ENCODE measurements around the gene KLHDC1. TPM values are rescaled to one million over a fixed set of nuclear protein-coding genes. Genes with fewer than 3 reads are reported as not detected.
"Not testable (repeated sequence)": the region's sequence is repeated elsewhere in the genome, so short reads cannot be mapped to it uniquely, and the experiment has no call there.

KLHDC1 gene, protein sequence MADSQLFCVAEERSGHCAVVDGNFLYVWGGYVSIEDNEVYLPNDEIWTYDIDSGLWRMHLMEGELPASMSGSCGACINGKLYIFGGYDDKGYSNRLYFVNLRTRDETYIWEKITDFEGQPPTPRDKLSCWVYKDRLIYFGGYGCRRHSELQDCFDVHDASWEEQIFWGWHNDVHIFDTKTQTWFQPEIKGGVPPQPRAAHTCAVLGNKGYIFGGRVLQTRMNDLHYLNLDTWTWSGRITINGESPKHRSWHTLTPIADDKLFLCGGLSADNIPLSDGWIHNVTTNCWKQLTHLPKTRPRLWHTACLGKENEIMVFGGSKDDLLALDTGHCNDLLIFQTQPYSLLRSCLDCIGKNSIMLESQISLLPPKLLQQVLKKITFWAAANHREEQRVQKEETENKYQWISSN
- 1 to 10 TPM; 3.2 to 7.7 (median 4.7) TPM for polyA plus RNA-seq (ENCODE audit: insufficient read length in 10 of 10)
- long read RNA-seq, donor 1, partial matches to known transcripts = 0 of 2 reads
- long read RNA-seq, donor 1, other reads (novel, unspliced or antisense) = 0 of 2 reads
- long read RNA-seq, donor 2, partial matches to known transcripts = 0 of 1 reads
- long read RNA-seq, donor 2, other reads (novel, unspliced or antisense) = 0 of 1 reads
- long read RNA-seq, donor 3 = 0 reads
- long read RNA-seq, donor 4 = 0 reads
- long read RNA-seq, donor 5 = 0 reads
- long read RNA-seq, donor 6 = 0 reads
- long read RNA-seq, donor 7, partial matches to known transcripts = 0 of 1 reads
- long read RNA-seq, donor 7, other reads (novel, unspliced or antisense) = 0 of 1 reads
- long read RNA-seq, donor 8 = 0 reads
- long read RNA-seq, donor 9 = 0 reads

- DNase-seq = peak; percentile 77 to 97 (median 92)
These were observed at the start of gene KLHDC1 for GRCh38 chr14:49692811-49693734. KLHDC1 (plus strand) TSS chr14:49693120; CDS start chr14:49693195, 75 bp downstream.

DNA sequence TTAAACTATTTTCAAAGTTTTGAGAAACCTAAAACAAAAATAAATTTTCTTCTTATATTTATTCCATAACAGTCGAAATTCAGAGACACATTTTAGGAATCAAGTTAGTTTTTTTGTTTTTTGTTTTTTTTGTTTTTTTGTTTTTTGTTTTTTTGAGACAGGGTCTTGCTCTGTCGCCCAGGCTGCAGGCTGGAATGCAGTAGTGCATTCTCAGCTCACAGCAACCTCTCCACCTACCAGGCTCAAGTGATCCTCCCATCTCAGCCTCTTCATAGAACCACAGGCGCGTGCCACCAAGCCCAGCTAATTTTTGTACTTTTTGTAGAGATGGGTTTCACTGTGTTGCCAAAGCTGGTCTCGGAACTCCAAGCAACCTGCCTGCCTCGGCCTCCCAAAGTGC lies 39.4 kb upstream of the KLHDC1 start:
- DNase-seq = no peak

DNA sequence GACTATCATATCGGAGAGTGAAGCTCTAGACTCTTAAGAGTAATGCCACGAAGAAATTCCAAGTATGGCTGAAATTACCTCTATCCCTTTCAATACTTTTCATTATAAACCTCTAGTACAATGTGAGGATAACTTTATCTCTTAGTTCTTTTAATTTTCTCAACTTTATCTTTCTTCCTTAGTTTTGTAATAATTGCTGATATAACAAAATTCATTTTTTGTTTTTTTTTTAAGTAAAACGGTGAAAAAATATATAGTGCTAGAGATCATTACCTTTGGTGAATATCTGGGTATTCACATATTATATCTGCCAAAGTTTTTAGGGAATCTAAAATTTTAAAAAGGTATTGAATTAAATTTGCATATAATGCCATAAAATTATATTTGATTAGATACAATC lies 38.4 kb upstream of the KLHDC1 start:
- DNase-seq = no peak

- DNase-seq = not testable (repeated sequence)
These were observed 35.4 kb upstream of the KLHDC1 start for GRCh38 chr14:49657500-49657899.

DNA sequence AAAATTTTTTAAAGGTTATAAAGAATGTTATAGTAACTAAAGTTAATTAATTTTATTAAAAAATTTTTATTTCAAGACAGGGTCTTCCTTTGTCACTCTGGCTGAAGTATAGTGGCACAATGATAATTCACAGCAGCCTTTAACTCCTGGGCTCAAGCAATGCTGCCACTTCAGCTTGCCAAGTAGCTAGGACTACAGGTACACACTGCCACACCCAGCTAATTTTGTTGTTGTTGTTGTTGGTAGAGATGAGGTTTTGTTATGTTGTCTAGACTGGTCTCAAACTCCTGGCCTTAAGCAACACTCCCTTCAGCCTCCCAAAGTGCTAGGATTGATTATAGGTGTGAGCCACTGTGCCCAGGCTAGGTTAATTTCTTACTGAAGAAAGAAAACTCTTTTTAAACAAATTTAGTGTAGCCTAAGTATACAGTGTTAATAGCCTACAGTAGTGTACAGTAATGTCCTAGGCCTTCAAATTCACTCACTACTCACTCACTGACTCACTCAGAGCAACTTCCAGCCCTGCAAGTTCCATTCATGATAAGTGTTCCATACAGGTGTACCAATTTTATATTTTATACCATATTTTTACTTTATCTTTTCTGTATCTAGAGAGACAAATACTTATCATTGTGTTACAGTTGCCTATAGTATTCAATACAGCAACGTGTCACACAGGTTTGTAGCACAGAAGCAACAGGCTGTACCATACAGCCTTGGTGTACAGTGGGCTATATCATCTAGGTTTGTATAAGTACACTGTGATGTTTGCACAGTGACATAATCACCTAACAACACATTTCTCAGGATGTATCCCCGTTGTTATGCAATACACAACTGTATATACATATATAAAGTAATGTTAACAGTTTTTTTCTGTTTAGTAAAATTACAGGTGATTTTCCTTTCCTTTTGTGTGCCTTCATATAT lies 33.1 kb upstream of the KLHDC1 start:
- no peak for DNase-seq

DNA sequence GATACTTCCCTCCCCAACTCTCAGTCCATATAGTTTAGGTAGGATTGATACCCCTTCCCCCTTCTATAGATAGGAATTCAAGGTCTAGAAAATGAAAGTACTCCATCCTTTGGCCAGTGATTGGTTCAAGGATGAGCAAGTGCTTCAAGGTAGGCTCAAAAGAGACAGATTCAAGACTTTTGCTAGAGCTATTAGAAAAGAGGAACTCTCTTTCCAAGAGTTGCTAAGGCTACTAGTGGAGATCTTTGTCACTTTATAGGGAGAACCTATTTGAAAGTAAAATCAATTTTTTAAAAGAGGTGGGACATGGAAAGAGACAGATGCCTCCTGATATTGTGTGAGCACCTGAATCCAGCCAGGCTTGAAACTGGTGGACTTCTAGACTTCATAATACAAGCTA lies 22.4 kb upstream of the KLHDC1 start:
- no peak for DNase-seq

- DNase-seq = no peak
These were observed 19.3 kb upstream of the KLHDC1 start for GRCh38 chr14:49673586-49673985.

- no peak for DNase-seq
These were observed 15.3 kb upstream of the KLHDC1 start for GRCh38 chr14:49677643-49678042.

DNA sequence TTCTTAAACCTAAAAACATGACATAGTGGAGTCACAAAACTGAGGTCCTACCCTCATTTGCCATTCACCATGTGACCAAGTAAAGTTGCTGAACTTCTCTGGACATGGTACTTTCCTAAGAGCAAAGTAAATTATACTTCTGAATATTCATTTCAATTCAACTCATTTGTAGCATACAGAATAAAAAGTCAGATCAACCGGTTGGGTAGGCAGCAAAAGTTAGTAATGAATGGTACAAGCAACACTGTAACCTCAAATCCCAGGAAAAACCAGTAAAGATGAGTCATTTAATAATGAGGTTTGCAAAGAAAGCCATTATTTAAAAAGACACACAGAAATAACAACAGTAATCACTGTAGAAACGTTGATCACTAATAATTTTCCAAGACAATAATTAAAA lies 13.6 kb upstream of the KLHDC1 start:
- DNase-seq = no peak

DNA sequence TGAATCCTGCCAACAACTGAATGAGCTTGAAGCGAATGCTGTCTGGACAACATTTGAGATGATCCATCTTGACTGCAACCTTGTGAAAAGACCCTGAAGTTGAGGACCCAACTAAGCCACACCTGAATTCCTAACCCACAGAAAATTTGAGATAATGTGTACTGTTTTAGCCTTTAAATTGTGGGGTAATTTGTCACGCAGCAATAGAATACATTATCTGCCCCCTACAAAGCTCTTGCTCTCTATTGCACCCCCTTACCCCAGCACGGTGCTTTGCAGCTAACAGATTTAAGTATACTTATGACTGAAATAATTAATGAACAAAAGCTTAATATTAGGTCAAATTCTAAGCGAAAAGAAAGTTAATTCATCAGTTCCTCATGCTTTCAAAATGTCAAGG lies 6.5 kb upstream of the KLHDC1 start:
- DNase-seq = no peak

- DNase-seq = peak; percentile 75 to 96 (median 87)
These were observed 4.8 kb upstream of the KLHDC1 start, which contains the start of gene POLE2 for GRCh38 chr14:49687942-49688700. POLE2 (minus strand) TSS chr14:49688214; CDS start chr14:49688203, 11 bp downstream.

GRCh38 chr14:49688701-49689030 lies 4.3 kb upstream of the KLHDC1 start:
- no peak for DNase-seq

DNA sequence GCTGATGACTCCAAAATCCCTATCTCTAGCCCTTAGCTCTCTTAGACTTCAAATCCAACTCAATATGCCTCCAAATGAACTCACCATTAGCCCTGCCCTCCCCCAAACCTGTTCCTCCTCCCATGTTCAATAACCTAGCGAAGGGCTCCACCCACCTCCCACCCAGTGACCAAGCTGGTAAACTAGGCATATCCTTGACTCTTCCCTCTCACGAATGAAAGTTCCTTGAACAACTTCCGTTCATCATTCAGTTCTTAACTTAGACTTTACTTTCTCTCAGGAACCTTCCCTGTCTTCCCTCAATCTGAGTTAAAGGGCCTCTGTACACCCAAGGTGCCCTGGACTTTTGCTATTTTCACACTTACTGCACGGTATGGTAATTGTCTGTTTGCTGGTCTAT lies 1.9 kb upstream of the KLHDC1 start:
- no peak for DNase-seq

DNA sequence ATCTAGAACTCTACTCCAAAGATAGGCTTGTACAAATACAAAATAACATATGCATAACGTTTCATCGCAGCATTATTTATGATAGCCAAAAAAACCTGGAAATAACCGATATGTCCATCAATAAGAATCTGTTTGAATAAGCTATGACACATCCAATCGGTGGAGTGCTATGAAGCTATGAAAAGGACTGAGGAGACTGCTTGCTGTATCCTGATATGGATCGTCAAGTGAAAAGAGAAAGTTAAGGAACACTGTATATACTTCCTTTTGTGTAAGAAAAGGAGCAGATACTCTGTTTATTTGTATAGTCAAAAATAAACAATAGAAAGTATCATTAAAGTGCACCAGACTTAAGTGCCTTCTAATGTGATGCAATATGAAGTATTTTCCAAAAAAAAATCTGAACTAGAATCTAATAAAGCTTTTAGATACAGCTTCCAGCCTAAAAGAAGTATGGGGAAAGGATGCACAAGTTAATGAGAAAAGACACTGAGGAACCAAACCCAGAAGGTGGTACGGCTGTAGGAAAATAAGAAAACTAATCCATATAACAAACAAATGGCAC lies 645 bp upstream of the KLHDC1 start:
- DNase-seq = no peak

DNA sequence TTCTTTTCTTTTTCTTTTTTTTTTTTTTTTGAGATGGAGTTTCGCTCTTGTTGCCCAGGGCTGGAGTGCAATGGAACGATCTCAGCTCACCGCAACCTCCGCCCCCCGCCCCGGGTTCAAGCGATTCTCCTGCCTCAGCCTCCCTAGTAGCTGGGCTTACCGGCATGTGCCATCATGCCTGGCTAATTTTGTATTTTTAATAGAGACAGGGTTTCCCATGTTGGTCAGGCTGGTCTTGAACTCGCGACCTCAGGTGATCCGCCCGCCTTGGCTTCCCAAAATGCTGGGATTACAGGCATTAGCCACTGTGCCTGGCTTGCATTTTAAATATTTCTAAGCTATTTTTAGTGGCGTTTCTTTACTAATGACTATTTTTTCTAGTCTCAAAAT lies 810 bp downstream of the KLHDC1 start:
- DNase-seq = not testable (repeated sequence)

DNA sequence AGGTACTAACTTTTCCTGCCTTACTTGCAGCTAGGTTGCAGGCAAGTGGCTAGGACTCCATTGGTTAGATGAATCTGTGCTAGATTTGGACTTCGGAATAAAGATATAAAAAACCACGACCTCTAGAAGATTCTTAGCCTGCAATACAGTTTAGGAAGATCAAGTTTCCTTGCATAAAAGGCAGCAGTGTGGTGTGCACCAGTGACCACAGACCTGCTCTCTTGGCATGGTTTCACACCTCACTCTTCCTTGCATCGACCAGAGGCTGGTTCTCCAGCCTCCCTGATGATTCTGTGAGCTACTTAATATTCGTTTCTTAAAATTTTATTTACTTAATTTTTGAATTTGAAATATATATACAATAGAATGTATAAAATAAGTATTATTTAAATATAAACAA lies 9.8 kb downstream of the KLHDC1 start:
- DNase-seq = no peak

- DNase-seq = no peak
These were observed 11.0 kb downstream of the KLHDC1 start for GRCh38 chr14:49703965-49704364.

GRCh38 chr14:49704471-49704870 lies 11.6 kb downstream of the KLHDC1 start:
- not testable (repeated sequence) for DNase-seq

DNA sequence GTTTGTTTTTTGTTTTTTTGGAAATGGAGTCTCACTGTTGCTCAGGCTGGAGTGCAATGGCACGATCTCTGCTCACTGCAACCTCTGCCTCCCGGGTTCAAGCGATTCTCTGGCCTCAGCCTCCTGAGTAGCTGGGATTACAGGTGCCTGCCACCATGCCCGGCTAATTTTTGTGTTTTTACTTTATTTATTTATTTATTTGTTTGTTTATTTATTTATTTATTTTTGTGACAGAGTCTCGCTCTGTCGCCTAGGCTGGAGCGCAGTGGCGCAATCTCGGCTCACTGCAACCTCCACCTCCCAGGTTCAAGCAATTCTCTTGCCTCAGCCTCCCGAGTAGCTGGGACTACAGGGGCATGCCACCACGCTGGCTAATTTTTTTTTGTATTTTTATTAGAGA lies 18.1 kb downstream of the KLHDC1 start:
- not testable (repeated sequence) for DNase-seq

DNA sequence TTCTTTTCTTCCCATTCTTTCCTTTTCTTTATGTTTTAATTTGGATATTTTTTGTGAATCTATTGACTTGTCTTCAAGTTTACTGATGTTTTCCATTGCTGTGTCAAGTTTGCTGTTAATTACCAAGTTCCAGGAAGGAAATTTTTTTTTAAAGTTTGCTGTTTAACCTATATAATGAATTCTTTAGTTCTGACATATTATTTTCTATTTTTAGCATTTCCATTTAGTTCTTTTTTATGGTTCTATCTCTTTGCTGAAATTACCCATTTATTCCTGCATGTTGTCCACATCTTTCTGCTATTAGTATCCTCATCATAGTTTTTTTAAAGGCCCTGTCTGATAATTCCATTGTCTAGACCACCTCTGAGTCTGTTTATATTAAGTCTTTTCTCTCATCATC lies 27.8 kb downstream of the KLHDC1 start:
- no peak for DNase-seq

Data from muscle of back (tissue), 13 donors.